Endodermal cell (in vitro differentiated cells): ENCODE results near the gene ZNF655. TPM values are rescaled to one million over a fixed set of nuclear protein-coding genes. Genes with fewer than 3 reads are reported as not detected.
"Not testable (repeated sequence)": the region's sequence is repeated elsewhere in the genome, so short reads cannot be mapped to it uniquely, and the experiment has no call there.

Experiments used
- DNase-seq: peaks from one replicate; pipeline ENCODE4 v3.0.0-alpha.2; 2017
- H3K27ac ChIP-seq: 2 replicates; pipeline ENCODE4 v1.5.1; 2013; ENCODE audit warnings: mild to moderate bottlenecking, low read depth, low read length, moderate library complexity
- H3K27me3 ChIP-seq: 2 replicates; pipeline ENCODE4 v1.6.1; 2013; ENCODE audit warnings: mild to moderate bottlenecking, low read length, moderate library complexity; ENCODE audit not compliant: insufficient read depth, control insufficient read depth, poor library complexity, severe bottlenecking
- H3K36me3 ChIP-seq: 2 replicates; pipeline ENCODE4 v1.7.0; 2013; ENCODE audit warnings: mild to moderate bottlenecking, low read length, moderate library complexity; ENCODE audit not compliant: control insufficient read depth, insufficient read depth
- H3K4me1 ChIP-seq: one replicate; pipeline ENCODE4 v1.7.0; 2013; ENCODE audit warnings: low read length; ENCODE audit not compliant: control insufficient read depth, insufficient read depth
- H3K4me3 ChIP-seq: 2 replicates; pipeline ENCODE4 v1.5.1; 2013; ENCODE audit warnings: mild to moderate bottlenecking, low read length, moderate library complexity
- H3K9ac ChIP-seq: 2 replicates; pipeline ENCODE4 v1.6.1; 2013; ENCODE audit warnings: mild to moderate bottlenecking, low read length, moderate library complexity; ENCODE audit not compliant: poor library complexity, severe bottlenecking; ENCODE audit errors: extremely low read depth
- H3K9me3 ChIP-seq: 2 replicates; pipeline ENCODE4 v1.6.1; 2013; ENCODE audit warnings: mild to moderate bottlenecking, low read length, moderate library complexity; ENCODE audit not compliant: control insufficient read depth
- H3K27ac Mint-ChIP-seq: 2 replicates; pipeline ENCODE4 v1.8.0; 2020; ENCODE audit warnings: mixed read lengths
- H3K27me3 Mint-ChIP-seq: 2 replicates; pipeline ENCODE4 v1.8.0; 2021; ENCODE audit warnings: mild to moderate bottlenecking, mixed read lengths; ENCODE audit not compliant: insufficient read depth
- H3K36me3 Mint-ChIP-seq: 2 replicates; pipeline ENCODE4 v1.8.0; 2020; ENCODE audit warnings: low read depth, mixed read lengths
- H3K4me1 Mint-ChIP-seq: 2 replicates; pipeline ENCODE4 v1.8.0; 2020; ENCODE audit warnings: mixed read lengths
- H3K4me3 Mint-ChIP-seq: 2 replicates; pipeline ENCODE4 v1.8.0; 2020; ENCODE audit warnings: mild to moderate bottlenecking, moderate library complexity, mixed read lengths
- H3K9me3 Mint-ChIP-seq: 2 replicates; pipeline ENCODE4 v1.8.0; 2020; ENCODE audit warnings: mild to moderate bottlenecking, mixed read lengths
- CTCF ChIP-seq: fragments of 200-600 bp; sonication (generic); conservative IDR thresholded peaks from 2 replicates; pipeline ENCODE4 v1.5.0; 2021; ENCODE audit warnings: antibody characterized with exemption, mild to moderate bottlenecking
- WGBS, 2 experiments: methylation state at CpG; one replicate each; pipeline versions ENCODE4 v1.1.5 to v1.1.7; 2013; ENCODE audit warnings: missing lambda C conversion rate in 2 of 2, mixed read lengths in 1 of 2; ENCODE audit not compliant: insufficient coverage in 1 of 2, insufficient read length in 1 of 2; 5-methylcytosine and 5-hydroxymethylcytosine counted together
- total RNA-seq, 2 donors: library from RNA; stranded (reverse); fragmentation: NEBNext Ultra II Directional in 1 of 2; extraction: Animal tissue kit (Norgen Biotek cat#: 25700) in 1 of 2; gene quantifications; 2 replicates in 1 of 2; 3 replicates in 1 of 2; pipeline ENCODE4 v1.2.1, GENCODE V29; 2021

The ZNF655 gene
- total RNA-seq, 2 donors from 2014 or later: 57.0 to 58.2 TPM

- Histone ChIP-seq H3K4me3 (no peak overlapping the region), H3K27me3 (no peaks in the 10 kb centered on the region), H3K27ac (no peak overlapping the region), H3K4me1 (no peaks in the 10 kb centered on the region), H3K9me3 (peaks cover 34% of the 10 kb centered on the region), H3K9ac (no peak overlapping the region), H3K36me3 (peaks cover 20% of the 10 kb centered on the region)
- 96% methylated on average over 19 to 34 of the region's 34 CpGs for WGBS, 2 experiments
- H3K36me3 Mint-ChIP-seq: peaks cover 47% of the 10 kb centered on the region
- no peak for DNase-seq
- H3K9me3 Mint-ChIP-seq: peaks cover 84% of the 10 kb centered on the region
- H3K27me3 Mint-ChIP-seq: peaks cover 3% of the 10 kb centered on the region
- H3K27ac Mint-ChIP-seq: no peak overlapping the region
- H3K4me3 Mint-ChIP-seq: no peak overlapping the region
- no peaks in the 10 kb centered on the region for H3K4me1 Mint-ChIP-seq
- TF ChIP-seq CTCF: no peak
These were observed 15.3 kb upstream of the ZNF655 start for GRCh38 chr7:99543081-99543671.

GRCh38 chr7:99543916-99544315 lies 14.5 kb upstream of the ZNF655 start:
- Histone ChIP-seq H3K4me1 (no peaks in the 10 kb centered on the region), H3K27me3 (no peaks in the 10 kb centered on the region), H3K27ac (no peak overlapping the region), H3K4me3 (no peak overlapping the region), H3K9ac (no peak overlapping the region), H3K36me3 (peaks cover 24% of the 10 kb centered on the region), H3K9me3 (peaks cover 35% of the 10 kb centered on the region)
- H3K36me3 Mint-ChIP-seq: peaks cover 52% of the 10 kb centered on the region
- no peak overlapping the region for H3K4me3 Mint-ChIP-seq
- TF ChIP-seq CTCF: no peak
- peaks cover 83% of the 10 kb centered on the region for H3K9me3 Mint-ChIP-seq
- 89 to 95% methylated on average over 5 to 6 of the region's 6 CpGs for WGBS, 2 experiments
- no peak for DNase-seq
- H3K4me1 Mint-ChIP-seq: no peaks in the 10 kb centered on the region
- H3K27ac Mint-ChIP-seq: no peak overlapping the region
- H3K27me3 Mint-ChIP-seq: peaks cover 3% of the 10 kb centered on the region

- not testable (repeated sequence) for H3K9ac ChIP-seq
These were observed 13.1 kb upstream of the ZNF655 start for GRCh38 chr7:99545308-99545707.

GRCh38 chr7:99549545-99549944 lies 8.9 kb upstream of the ZNF655 start:
- Mint-ChIP-seq H3K9me3 (peaks cover 45% of the 10 kb centered on the region), H3K36me3 (peaks cover 47% of the 10 kb centered on the region)
- WGBS, 2 experiments: 83% methylated on average over 1 of the region's 2 CpGs; no CpG with 5 or more reads in 1 of the 2 experiments
- H3K36me3 ChIP-seq: peaks cover 26% of the 10 kb centered on the region
- H3K27me3 Mint-ChIP-seq, H3K27ac Mint-ChIP-seq, H3K27ac ChIP-seq, H3K4me3 Mint-ChIP-seq, H3K4me1 ChIP-seq, H3K4me1 Mint-ChIP-seq, H3K27me3 ChIP-seq, H3K9ac ChIP-seq, DNase-seq, H3K4me3 ChIP-seq: not testable (repeated sequence)
- peaks cover 20% of the 10 kb centered on the region for H3K9me3 ChIP-seq

More at GRCh38 chr7:99545308-99545707, 13.1 kb upstream of the ZNF655 start:
- H3K36me3 Mint-ChIP-seq: peaks cover 62% of the 10 kb centered on the region
- DNase-seq, H3K4me3 Mint-ChIP-seq, H3K27ac Mint-ChIP-seq, H3K27me3 ChIP-seq, H3K4me1 ChIP-seq, H3K27me3 Mint-ChIP-seq, H3K4me1 Mint-ChIP-seq, H3K27ac ChIP-seq, H3K4me3 ChIP-seq: not testable (repeated sequence)
- peaks cover 24% of the 10 kb centered on the region for H3K36me3 ChIP-seq
- H3K9me3 Mint-ChIP-seq: peaks cover 78% of the 10 kb centered on the region
- WGBS, 2 experiments: 95% methylated on average over 5 of the region's 5 CpGs
- H3K9me3 ChIP-seq: peaks cover 34% of the 10 kb centered on the region
